Measurements from ENCODE around the gene CAGE1.

The CAGE1 gene

DNA sequence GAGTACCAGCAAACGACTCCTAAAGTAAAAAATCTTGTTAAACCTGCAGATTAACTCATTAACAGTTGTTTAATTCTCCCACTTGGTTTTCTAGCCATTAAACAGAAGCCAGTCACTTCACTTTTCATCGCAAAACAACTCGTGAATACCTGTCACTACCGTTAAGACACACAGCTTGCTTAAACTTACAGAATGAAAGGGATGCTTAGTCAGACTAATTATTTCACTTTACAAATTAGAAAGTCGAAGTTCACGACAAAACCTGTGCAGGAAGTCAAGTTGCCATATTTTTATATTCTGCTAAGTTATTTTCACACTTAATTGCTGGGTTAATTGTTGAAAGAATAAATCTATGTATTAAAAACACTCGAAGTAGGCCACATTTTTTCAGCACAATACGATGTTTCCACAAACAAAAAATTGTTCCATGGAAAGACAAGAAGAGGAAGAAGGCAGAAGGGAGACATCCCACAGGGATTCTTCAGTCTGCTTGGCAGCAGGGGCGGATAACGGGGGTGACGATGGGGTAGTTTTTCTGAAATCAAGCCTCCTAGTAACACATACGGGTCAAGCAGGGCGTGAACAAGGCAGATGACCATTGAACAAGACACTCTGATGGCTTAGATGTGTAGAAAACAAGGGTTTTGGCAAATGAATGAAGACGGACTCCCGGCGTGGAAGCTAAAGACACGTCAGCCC, 77.5 kb downstream of the CAGE1 start:
- DNase-seq (ENCODE audit: low spot score) = peak; percentile 4

DNA sequence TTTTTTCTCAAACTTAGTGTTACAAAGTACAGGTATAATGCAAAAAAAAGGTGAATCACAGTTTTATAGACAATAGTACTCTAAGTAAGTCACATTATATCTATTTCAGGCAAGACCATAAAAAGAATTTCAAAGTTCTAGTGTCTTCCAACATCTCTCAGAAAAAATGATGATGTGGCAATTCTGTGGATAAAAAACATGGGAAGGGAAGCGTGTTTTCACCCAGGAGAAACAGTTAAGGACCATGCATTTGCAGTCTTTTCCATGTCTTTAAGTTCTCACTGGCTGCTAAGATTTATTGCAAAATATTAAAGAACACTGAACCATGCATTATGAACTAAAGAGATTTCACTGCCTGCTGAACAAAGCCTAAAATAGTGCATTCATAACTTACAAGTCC, 78.4 kb downstream of the CAGE1 start:
- DNase-seq (ENCODE audit: low spot score) = no peak

DNA sequence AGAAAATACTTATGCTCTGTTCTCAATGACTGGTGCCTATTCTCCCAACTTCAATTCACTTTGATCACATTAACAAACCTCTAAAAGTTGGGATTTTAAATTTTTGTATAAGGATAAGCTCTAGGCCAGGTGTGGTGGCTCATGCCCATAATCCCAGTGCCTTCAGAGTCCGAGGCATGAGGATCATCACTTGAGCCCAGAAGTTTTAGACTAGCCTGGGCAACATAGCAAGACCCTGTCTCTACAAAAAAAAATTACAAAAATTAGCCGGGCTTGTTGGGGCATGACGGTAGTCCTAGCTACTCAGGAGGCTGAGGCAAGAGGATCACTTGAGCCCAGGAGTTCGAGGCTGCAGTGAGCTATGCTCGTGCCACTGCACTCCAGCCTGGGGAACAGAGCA, 80.5 kb downstream of the CAGE1 start:
- DNase-seq (ENCODE audit: low spot score) = no peak

DNA sequence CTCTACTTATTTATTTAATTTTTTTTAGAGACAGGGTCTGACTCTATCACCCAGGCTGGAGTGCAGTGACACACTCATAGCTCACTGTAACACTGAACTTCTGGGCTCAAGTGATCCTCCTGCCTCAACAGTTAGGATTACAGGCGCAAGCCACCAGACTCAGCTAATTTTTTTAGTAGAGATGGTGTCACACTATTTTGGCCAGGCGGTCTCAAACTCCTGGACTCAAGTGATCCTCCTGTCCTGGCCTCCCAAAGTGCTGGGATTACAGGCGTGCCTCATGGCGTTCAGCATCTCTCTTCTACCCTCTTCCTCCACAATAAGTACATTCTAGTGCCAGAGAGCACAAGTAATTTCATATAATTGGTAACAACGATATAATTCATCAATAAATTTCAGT, 82.0 kb downstream of the CAGE1 start:
- no peak for DNase-seq (ENCODE audit: low spot score)

DNA sequence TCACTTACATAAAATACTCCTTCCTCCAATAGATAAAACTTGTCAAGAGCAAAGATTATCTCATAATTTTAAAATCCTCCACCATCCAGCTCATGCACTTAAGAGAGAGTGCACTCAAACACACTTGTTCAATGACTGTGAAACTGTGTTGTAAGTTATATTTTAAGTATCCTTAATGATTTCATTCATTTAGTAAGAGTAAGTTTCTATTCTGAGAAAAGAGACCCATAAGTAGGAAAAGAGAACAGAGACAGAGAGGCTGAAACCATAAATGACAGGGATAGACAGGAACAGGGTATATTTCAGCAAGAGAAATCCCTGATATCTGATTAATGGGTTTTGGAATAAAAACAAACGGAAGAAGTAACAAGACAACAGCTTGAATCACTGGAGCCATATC, 84.7 kb downstream of the CAGE1 start:
- no peak for DNase-seq (ENCODE audit: low spot score)

DNA sequence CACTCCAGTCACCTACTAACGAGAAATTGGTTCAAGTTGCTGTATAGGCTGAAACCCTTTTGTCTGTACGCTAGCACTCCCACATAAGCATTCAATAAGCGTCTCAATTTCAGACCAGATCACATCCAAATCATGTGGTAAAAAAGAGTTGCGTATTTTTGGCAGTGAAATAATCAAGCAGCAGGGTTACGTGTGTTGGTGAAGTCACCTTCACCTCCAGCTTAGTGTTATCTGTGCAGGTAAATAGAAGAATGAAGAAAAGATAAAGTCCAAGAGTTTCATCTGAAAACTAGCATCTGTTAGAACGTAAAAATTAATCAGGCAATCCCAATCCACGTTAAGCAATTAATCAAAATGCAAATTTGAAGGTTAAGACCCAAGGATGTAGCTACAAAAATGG, 87.8 kb downstream of the CAGE1 start:
- no peak for DNase-seq (ENCODE audit: low spot score)

DNA sequence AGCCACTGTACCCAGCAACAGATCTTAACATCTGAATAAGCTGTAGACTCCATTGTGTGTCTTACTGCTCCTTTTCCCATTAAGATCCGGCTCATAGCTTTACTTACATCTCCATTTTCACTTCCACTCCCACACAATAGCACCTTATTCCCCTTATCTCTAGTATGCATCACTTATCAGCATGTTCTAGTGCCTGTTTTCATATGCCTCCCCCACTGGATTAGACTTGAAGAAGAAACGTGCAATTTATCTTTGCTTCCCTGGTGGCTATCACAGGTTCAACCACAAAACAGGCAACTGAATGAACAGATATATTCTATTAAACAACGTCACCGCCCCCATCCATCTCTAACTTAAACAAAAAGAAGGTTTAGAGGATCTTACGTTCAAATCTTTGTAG, 88.6 kb downstream of the CAGE1 start:
- no peak for DNase-seq (ENCODE audit: low spot score)

DNA sequence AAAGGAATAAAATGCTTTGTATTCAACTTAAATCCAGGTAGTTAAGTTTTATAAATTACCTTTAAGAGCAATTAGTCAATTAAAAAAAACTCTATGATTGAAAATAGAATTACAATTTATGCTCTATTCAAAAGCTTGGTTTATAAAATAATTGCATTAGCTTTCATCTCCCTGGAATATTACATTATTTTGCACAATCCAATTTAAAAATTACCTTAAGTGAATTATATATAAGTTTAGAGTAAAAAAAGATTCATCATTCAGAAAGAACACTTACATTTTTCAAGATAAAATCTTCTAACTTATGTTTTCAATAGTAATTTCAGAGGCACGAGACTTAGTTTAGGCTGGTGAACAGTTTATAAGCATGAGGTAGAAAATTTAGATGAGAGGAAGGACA, 91.4 kb downstream of the CAGE1 start:
- DNase-seq (ENCODE audit: low spot score) = no peak

DNA sequence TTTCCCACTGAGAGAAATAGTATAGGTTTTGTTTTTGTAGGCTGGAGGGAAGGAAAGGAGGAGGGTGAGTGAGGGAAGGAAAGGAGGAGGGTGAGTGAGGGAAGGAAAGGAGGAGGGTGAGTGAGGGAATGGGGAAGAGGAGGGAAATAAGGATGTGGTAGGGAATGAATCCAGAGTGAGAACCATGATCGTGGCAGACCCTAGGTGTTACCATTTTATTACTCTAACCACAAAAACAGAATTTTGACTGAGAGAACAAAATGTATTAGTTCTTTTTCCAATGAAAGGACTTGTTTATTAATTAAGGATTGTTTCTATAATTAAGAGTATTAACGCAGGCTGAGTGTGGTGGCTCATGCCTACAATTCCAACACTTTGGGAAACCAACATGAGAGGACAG, 92.9 kb downstream of the CAGE1 start:
- no peak for DNase-seq (ENCODE audit: low spot score)

DNA sequence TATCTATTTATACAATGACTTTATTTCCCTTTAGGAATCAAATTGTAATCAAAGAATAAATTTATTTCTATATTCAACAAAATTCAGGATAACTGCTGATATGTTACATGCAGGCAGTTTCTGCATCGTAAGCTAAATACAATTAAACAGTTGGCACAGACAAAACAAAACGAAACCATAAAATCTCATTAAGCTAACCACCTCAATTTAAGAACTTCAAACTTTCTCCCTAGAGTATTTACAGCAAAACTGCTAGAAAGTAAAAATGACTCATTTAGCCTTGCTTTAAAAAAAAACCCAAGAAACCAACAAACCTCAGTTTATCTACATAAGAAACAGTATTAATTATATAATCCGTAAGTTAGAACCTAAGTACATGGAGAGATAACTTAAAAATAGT, 93.6 kb downstream of the CAGE1 start:
- DNase-seq (ENCODE audit: low spot score) = no peak

DNA sequence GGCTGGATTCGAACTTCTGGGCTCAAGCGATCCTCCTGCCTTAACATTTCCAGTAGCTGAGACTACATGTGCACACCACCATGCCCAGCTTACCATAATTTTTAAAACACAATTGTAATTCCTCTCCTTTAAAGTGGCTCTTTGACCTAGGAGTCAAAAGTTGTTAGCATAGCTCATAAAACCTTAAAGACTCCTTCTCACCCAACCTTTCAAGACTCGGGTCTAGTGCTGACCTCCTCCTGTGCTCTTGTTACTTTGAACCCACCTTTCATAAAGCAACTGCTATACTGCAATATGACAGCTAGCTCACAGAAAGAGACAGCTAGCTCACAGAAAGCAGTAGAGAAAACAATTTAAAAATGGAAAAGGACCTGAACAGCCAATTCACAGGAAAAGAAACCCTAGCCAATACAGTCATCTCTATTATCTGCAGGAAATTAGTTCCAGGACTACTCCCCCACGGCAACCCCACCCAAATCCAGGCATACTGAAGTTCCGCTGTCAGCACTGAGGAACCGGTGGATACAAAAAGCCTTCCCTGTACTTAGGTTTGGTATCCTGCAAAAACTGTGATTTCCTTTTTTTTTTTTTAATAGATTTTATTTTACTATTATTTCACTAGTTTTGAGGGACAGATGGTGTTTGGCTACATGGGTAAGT, 96.8 kb downstream of the CAGE1 start:
- no peak for DNase-seq (ENCODE audit: low spot score)

DNA sequence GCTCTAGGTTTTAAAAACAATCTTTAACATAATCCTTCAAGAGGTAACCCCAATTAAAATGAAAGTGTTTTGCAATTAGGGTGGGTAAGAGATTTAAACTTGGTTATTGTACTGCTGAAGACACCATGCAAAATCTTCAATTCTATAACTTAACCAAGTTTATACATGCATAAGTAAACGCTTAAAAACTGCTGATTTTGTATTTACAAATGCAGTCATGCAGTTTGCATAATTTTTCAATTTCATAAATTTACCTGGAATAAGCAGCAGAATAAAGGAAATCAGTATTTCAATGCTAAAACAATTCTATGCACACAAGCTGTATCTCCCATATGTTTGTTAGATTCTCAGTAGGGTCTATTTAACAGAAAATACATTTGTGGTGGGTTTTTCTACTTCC, 99.5 kb downstream of the CAGE1 start:
- DNase-seq (ENCODE audit: low spot score) = no peak

DNA sequence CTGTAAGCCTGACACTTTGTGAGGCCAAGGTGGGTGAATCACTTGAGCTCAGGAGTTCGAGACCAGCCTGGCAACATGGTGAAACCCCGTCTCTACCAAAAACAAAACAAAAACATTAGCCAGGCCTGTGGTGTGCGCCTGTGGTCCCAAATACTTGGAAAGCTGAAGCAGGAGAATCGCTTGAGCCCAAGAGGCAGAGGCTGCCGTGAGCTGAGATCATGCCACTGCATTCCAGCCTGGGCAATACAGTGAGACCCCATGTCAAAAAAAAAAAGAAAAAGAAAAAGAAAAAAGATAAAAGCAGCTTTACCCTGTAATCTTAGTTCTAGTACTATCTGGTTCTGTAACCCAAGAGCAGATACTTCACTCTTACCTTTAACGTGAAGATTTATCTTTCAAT, 104.1 kb downstream of the CAGE1 start:
- DNase-seq (ENCODE audit: low spot score) = no peak

DNA sequence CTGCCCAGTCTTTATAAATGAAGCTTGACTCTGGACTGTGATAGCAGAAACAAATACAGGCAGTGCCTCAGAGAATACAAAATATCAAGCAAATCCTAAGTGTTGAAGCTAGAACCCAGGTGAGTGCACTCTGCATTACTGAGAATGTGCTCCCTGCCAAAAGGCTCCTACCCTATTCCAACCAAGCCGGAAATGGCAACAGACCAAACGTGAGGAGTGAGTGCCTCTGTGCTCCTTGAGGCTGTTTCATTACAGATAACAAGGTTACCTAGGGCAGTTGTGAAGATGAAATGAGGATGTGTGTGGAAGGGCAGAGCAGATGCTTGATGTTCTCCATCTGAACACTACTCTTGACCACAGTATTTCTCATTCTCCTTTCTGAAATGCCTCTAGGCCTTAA, 105.9 kb downstream of the CAGE1 start:
- no peak for DNase-seq (ENCODE audit: low spot score)

DNA sequence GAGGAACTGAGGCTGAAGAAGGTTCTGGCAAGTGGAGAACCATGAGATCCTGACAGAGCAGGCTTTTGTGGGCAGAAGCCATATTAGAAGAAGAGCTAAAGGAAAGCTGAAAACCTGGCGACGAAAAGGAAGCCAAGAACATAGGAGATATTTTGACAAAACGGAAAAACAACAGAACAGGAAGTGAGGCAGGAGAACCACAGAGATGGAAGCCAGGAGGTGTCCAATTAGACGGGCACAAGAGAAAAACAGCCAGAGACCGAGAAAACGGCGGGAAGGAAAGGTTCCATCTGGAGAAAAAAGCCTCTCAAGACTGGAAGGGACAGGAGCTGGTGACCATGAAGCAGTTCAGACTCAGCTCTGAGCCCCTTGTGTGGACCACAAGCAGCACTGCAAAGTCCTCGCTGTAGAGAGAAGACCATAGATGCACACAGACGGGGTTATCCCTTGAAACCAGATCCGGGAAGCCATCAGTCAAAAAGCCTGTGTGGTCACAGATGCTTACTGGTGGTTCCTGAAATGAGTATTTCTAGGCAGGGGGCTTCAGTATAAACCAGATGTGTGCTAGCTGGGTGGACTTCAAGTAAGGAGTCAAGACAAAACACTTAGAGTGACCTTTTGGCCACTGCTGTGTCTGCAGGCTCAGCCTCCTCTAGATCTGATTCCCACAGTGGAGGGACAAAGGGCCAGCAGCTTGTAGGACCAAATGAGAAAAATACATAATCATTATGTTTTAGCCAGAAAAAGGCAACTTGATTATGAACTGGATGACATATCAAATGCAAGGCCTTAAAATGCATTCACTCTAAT, 107.2 kb downstream of the CAGE1 start:
- no peak for DNase-seq (ENCODE audit: low spot score)

Measured in SK-N-DZ (cell line).